Measurements from ENCODE around the gene LRFN3. TPM values are rescaled to one million over a fixed set of nuclear protein-coding genes. Genes with fewer than 3 reads are reported as not detected.
A peak's percentile ranks its signal among the peaks of the same experiment; 100 is the strongest.

Gene LRFN3
- total RNA-seq, 1 donor from 2014 or later, result 15.3 TPM

GRCh38 chr19:35931161-35931873, 4.9 kb upstream of the LRFN3 start:
- no peaks in the 10 kb centered on the region for H3K36me3 ChIP-seq (ENCODE audit: insufficient read depth, low read length)
- Mint-ChIP-seq H3K27ac (ENCODE audit: unreplicated experiment) (no peak overlapping the region), H3K4me3 (ENCODE audit: unreplicated experiment) (peak overlapping the region; percentile 80), H3K4me1 (ENCODE audit: low read depth, unreplicated experiment) (peaks cover 2% of the 10 kb centered on the region), H3K36me3 (ENCODE audit: low read depth, unreplicated experiment) (no peaks in the 10 kb centered on the region), H3K9me3 (ENCODE audit: unreplicated experiment) (no peaks in the 10 kb centered on the region), H3K27me3 (ENCODE audit: low read depth, unreplicated experiment) (peaks cover 5% of the 10 kb centered on the region)
- peak overlapping the region; percentile 55 for H3K4me3 ChIP-seq (ENCODE audit: insufficient read depth, low read depth, low read length)
- peaks cover 5% of the 10 kb centered on the region for H3K79me2 ChIP-seq (ENCODE audit: insufficient read depth, low read length)
- no peaks in the 10 kb centered on the region for H4K20me1 ChIP-seq (ENCODE audit: insufficient read depth, low read length)
- FAIRE-seq (peak; percentile 84), DNase-seq (ENCODE audit: low read depth) (peak; percentile 96)
- peaks cover 11% of the 10 kb centered on the region for H3K4me1 ChIP-seq (ENCODE audit: insufficient read depth, low read length)
- H3K27me3 ChIP-seq (ENCODE audit: insufficient read depth, low read length), result no peaks in the 10 kb centered on the region
- H3K9me3 ChIP-seq (ENCODE audit: insufficient read depth, low read depth, low read length), result no peaks in the 10 kb centered on the region
- TF ChIP-seq CTCF (IDR thresholded peaks at IDR 0.05; ENCODE audit: insufficient read depth, low read depth, low read length) (peak; percentile 68), EZH2 (IDR thresholded peaks at IDR 0.05; ENCODE audit: insufficient read depth, low read length) (no peak)
- H3K9ac ChIP-seq (ENCODE audit: low read length), result peak overlapping the region; percentile 41
- peak overlapping the region; percentile 85 for H3K4me2 ChIP-seq (ENCODE audit: low read length)
- H3K27ac ChIP-seq (ENCODE audit: low read depth, low read length), result no peak overlapping the region
- H2AFZ ChIP-seq (ENCODE audit: low read depth, low read length), result peak overlapping the region; percentile 81

GRCh38 chr19:35931874-35932202, 4.3 kb upstream of the LRFN3 start:
- Histone ChIP-seq H3K4me3 (ENCODE audit: insufficient read depth, low read depth, low read length) (no peak overlapping the region), H3K27ac (ENCODE audit: low read depth, low read length) (no peak overlapping the region), H3K36me3 (ENCODE audit: insufficient read depth, low read length) (no peaks in the 10 kb centered on the region), H4K20me1 (ENCODE audit: insufficient read depth, low read length) (peaks cover 1% of the 10 kb centered on the region), H3K4me2 (ENCODE audit: low read length) (peak overlapping the region; percentile 30), H3K4me1 (ENCODE audit: insufficient read depth, low read length) (peaks cover 15% of the 10 kb centered on the region), H3K9me3 (ENCODE audit: insufficient read depth, low read depth, low read length) (no peaks in the 10 kb centered on the region), H3K79me2 (ENCODE audit: insufficient read depth, low read length) (peaks cover 5% of the 10 kb centered on the region), H3K9ac (ENCODE audit: low read length) (peak overlapping the region; percentile 35), H2AFZ (ENCODE audit: low read depth, low read length) (peak overlapping the region; percentile 40), H3K27me3 (ENCODE audit: insufficient read depth, low read length) (no peaks in the 10 kb centered on the region)
- TF ChIP-seq EZH2 (IDR thresholded peaks at IDR 0.05; ENCODE audit: insufficient read depth, low read length) (no peak), CTCF (IDR thresholded peaks at IDR 0.05; ENCODE audit: insufficient read depth, low read depth, low read length) (no peak)
- no peak for FAIRE-seq
- no peak for DNase-seq (ENCODE audit: low read depth)
- no peak overlapping the region for H3K27ac Mint-ChIP-seq (ENCODE audit: unreplicated experiment)
- H3K4me1 Mint-ChIP-seq (ENCODE audit: low read depth, unreplicated experiment), result peaks cover 2% of the 10 kb centered on the region
- H3K4me3 Mint-ChIP-seq (ENCODE audit: unreplicated experiment), result peak overlapping the region; percentile 58
- H3K27me3 Mint-ChIP-seq (ENCODE audit: low read depth, unreplicated experiment), result peaks cover 1% of the 10 kb centered on the region
- H3K36me3 Mint-ChIP-seq (ENCODE audit: low read depth, unreplicated experiment), result no peaks in the 10 kb centered on the region
- no peaks in the 10 kb centered on the region for H3K9me3 Mint-ChIP-seq (ENCODE audit: unreplicated experiment)

GRCh38 chr19:35932291-35932936, 3.8 kb upstream of the LRFN3 start:
- no peak overlapping the region for H3K27ac ChIP-seq (ENCODE audit: low read depth, low read length)
- peak overlapping the region; percentile 35 for H3K9ac ChIP-seq (ENCODE audit: low read length)

More at GRCh38 chr19:35932291-35932936, 3.8 kb upstream of the LRFN3 start:
- Mint-ChIP-seq H3K27me3 (ENCODE audit: low read depth, unreplicated experiment) (no peaks in the 10 kb centered on the region), H3K27ac (ENCODE audit: unreplicated experiment) (no peak overlapping the region), H3K36me3 (ENCODE audit: low read depth, unreplicated experiment) (no peaks in the 10 kb centered on the region), H3K4me1 (ENCODE audit: low read depth, unreplicated experiment) (peaks cover 2% of the 10 kb centered on the region), H3K9me3 (ENCODE audit: unreplicated experiment) (no peaks in the 10 kb centered on the region), H3K4me3 (ENCODE audit: unreplicated experiment) (no peak overlapping the region)
- Histone ChIP-seq H3K27me3 (ENCODE audit: insufficient read depth, low read length) (no peaks in the 10 kb centered on the region), H3K79me2 (ENCODE audit: insufficient read depth, low read length) (peaks cover 9% of the 10 kb centered on the region), H3K4me2 (ENCODE audit: low read length) (no peak overlapping the region), H3K9me3 (ENCODE audit: insufficient read depth, low read depth, low read length) (no peaks in the 10 kb centered on the region), H3K4me3 (ENCODE audit: insufficient read depth, low read depth, low read length) (no peak overlapping the region), H2AFZ (ENCODE audit: low read depth, low read length) (no peak overlapping the region), H3K4me1 (ENCODE audit: insufficient read depth, low read length) (peaks cover 21% of the 10 kb centered on the region), H3K36me3 (ENCODE audit: insufficient read depth, low read length) (no peaks in the 10 kb centered on the region), H4K20me1 (ENCODE audit: insufficient read depth, low read length) (peaks cover 7% of the 10 kb centered on the region)
- TF ChIP-seq EZH2 (IDR thresholded peaks at IDR 0.05; ENCODE audit: insufficient read depth, low read length), result no peak
- no peak for TF ChIP-seq CTCF (IDR thresholded peaks at IDR 0.05; ENCODE audit: insufficient read depth, low read depth, low read length)
- FAIRE-seq, result no peak
- DNase-seq (ENCODE audit: low read depth), result no peak

Data from astrocyte (in vitro differentiated cells and primary cell).